Stimulated activated CD4-positive, alpha-beta T cell treated with anti-CD3 and anti-CD28 coated beads, TNF-alpha, amount 100 ng/mL, for 4 hours (primary cell): ENCODE data around the gene NPLOC4.
A peak's percentile ranks its signal among the peaks of the same experiment; 100 is the strongest.
"Not testable (repeated sequence)": the region's sequence is repeated elsewhere in the genome, so short reads cannot be mapped to it uniquely, and the experiment has no call there.

Experiments
- DNase-seq, 3 experiments: peaks; one replicate each; pipeline ENCODE4 v3.0.0-alpha.2; 2020; ENCODE audit warnings: low read depth in 3 of 3

NPLOC4 gene

DNA sequence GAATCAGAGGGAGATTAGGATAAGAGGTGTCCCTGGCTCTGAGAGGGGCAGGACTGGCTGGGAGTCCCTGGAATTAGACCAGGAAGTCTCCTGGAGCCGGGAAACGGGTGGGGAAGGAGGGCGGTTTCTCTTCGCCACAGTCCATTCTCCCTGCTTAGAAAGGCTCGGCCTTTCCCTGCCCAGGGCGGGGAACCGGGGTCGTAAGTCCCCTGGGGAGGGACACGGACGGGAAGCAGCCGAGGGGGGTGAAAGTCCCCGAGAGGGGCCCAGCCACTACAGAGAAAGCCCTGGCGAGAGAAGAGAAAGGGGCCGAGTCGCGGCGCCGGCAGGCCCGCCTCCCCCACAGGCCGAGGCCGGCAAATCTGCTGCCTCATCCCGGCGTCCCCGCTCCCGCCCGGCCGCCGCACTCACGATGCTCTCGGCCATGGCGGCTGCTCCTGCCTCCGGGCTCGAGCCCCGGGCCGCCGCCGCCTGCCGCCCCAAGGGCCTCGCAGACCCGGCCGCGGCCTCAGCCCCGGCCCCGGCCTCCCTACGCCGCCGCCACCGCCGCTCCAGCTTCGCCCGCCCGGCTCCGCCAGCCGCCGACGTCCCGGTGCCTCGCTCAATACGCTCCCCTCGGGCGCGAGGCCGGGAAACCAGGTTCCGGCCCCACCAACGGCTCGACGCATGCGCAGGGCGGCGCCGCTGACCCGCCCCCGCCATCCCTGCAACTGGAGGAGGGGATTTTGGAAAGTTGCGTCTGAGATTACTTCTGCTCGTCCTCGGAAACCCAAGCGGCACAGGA, at the start of gene NPLOC4, which contains the start of gene TSPAN10:
NPLOC4 (minus strand) TSS at position 608 of the 784 bp plus-strand sequence; CDS start at position 426, 182 bp downstream.
TSPAN10 (plus strand) TSS at position 692 of the 784 bp plus-strand sequence. CDS start 5,217 bp downstream, outside the sequence.
- peak; percentile 74 to 89 (median 76) for DNase-seq

DNA sequence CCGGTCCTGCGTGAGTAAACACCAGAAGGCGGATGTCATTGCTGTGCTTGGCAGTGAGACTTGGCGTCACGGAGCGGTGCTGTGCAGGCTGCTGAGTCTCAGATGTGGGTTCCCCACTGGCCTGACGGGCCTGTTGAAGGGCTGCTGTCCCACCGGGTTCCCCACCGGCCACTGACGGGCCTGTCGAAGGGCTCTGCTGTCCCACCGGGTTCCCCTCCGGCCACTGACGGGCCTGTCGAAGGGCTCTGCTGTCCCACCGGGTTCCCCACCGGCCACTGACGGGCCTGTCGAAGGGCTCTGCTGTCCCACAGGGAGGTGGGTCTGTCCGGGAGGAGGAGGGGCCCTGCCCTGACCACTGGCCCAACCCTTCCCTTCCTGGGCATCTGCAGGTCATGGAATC, 49.7 kb upstream of the NPLOC4 start:
- no peak for DNase-seq

DNA sequence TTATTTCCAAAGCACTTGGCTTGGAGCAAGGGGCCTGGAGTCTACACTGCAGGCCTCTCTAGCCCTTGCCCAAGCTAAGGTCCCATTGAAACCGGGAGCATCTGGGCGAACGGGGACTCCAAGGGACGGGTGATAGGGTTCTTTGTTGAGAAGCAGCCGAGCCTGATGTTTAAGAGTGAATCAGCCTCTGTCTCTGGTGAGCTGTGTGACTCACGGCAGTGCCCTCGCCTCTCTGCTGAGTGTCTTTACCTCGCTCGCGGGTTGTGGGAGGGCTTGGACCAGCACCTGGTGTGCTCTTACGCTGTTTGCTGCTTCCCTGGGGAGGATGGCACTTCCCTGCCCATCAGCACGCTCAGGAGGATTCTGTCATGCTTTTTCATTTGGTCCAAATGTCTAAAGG, 48.2 kb upstream of the NPLOC4 start:
- no peak for DNase-seq

DNA sequence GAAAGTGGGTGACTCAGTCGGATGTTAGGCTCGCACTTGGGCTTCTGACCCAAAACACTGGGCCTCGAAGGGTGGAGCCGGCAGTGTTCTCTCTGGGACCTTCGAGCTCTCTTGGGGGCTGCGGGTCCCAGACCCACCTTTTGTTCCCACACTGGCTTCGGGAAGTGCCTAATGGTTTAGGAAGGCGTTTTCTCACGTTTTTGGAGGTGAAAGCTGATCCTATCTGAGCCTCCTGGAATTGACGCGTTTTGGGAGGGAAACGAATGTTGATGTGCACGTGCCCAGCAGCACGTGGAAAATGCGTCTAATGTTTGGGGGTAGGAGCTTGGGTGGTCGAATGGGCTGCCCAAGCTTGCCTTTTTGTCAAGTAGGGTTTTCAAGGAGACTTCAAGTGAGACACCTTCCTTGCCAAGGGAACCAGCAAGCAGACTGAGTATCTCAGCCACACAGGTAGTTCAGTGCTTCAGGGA, 47.6 kb upstream of the NPLOC4 start:
- no peak for DNase-seq

GRCh38 chr17:81683584-81684441, 46.9 kb upstream of the NPLOC4 start, which contains the start of the genes ARL16 and HGS:
Gene ARL16 (minus strand): TSS chr17:81683797. CDS start chr17:81683753, 44 bp downstream.
Gene HGS (plus strand): TSS chr17:81684011. CDS start chr17:81684067, 56 bp downstream.
- peak; percentile 92 to 96 (median 95) for DNase-seq

DNA sequence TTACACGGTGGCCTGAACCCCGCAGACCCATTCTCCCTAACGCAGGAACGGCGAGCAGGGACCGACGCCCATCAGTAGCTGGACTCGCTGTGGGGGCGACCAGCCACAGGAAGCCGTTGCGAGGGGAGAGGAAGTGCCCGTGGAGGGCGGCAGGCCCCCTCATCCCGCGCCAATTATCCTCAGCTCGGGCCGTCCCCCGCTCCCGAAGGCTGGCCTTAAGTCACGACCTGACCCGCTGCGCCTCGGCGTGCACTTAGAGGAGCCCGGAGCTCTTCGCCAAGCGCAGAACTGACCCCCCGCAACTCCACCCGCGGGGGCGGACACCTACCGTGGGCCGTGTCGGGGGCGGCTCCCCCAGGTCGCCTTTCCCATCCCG, 46.3 kb upstream of the NPLOC4 start:
- no peak for DNase-seq

GRCh38 chr17:81682565-81683207, 45.8 kb upstream of the NPLOC4 start:
- no peak for DNase-seq

GRCh38 chr17:81681672-81682071, 44.8 kb upstream of the NPLOC4 start:
- no peak for DNase-seq

GRCh38 chr17:81680150-81680549, 43.2 kb upstream of the NPLOC4 start:
- no peak for DNase-seq

- DNase-seq = no peak
These were observed 40.0 kb upstream of the NPLOC4 start for GRCh38 chr17:81676906-81677305.

DNA sequence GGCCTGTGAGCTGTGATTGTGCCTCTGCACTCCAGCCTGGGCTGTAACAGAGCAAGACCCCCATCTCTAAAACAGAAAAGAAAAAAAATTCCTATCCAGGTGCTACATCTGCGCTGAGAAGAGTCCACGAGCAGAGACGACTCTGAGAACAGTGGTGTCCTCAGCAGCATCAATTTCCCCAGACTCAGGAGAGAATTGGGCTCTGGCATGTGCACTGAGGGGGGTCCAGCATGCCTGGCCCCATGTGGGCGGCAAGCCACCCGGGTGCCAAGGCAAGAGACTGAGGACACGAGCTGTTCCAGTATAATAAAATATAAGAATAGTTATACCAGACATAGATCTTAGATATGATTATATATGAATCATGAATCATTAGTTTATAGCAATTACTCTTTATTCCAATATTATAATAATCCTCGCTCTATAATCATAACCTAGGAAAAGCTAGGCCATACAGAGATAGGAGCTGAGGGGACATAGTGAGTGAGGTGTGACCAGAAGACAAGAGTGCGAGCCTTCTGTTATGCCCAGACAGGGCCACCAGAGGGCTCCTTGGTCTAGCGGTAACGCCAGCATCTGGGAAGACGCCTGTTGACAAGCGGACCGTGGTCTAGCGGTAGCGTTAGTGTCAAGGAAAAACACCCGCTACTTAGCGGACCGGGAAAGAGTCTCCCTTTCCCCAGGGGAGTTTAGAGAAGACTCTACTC, 38.8 kb upstream of the NPLOC4 start:
- not testable (repeated sequence) for DNase-seq

DNA sequence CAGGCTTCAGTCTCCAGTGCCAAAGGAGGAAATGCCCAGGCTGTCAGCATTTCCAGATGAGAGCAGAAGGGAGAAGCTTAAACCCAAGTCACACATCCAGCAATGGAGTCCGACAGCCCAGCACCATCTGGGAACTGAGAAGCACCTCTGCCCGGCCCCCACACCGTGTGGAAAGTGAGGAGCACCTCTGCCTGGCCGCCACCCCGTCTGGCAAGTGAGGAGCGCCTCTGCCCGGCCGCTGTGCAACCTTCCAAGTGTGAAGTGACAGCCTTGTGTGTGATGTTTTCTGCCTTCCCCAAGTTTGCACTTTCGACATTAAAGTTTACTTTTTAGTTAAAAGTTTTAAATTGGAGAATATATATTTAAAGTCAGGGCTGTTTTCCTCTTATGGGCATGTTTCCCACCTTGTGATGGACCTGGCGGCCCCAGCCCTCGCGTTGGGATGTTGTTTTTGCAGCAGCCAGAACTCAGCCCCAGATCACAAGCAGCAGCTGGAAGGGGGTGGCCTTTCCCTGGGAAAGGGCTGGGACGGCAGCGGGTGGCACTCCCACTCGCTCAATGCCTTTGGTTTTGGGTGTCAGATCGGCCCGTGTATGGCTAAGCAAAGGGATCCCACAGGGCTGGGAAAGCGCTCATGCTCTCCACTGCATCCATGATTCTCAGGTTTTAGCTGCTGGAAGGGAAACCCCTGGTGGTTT, 36.8 kb upstream of the NPLOC4 start:
- DNase-seq = no peak

DNA sequence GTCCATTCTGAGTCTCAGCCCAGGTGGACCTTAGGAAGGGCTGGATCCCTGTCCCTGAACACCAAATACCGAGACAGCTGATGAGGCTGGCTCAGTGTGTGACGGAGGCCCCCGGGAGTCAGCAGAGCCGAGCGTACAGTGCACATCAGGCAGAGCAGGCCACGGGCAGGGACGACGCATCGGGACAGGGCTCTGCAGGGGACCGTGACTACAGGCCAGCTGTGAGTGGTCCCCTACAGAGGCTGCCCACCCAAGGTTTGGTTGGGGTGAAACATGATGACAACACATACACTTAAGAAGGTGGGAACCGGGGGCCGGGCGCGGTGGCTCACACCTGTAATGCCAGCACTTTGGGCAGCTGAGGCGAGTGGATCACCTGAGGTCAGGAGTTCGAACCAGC, 36.0 kb upstream of the NPLOC4 start:
- DNase-seq = no peak

GRCh38 chr17:81672504-81672903, 35.6 kb upstream of the NPLOC4 start:
- no peak for DNase-seq

GRCh38 chr17:81667754-81668153, 30.8 kb upstream of the NPLOC4 start:
- no peak for DNase-seq

DNA sequence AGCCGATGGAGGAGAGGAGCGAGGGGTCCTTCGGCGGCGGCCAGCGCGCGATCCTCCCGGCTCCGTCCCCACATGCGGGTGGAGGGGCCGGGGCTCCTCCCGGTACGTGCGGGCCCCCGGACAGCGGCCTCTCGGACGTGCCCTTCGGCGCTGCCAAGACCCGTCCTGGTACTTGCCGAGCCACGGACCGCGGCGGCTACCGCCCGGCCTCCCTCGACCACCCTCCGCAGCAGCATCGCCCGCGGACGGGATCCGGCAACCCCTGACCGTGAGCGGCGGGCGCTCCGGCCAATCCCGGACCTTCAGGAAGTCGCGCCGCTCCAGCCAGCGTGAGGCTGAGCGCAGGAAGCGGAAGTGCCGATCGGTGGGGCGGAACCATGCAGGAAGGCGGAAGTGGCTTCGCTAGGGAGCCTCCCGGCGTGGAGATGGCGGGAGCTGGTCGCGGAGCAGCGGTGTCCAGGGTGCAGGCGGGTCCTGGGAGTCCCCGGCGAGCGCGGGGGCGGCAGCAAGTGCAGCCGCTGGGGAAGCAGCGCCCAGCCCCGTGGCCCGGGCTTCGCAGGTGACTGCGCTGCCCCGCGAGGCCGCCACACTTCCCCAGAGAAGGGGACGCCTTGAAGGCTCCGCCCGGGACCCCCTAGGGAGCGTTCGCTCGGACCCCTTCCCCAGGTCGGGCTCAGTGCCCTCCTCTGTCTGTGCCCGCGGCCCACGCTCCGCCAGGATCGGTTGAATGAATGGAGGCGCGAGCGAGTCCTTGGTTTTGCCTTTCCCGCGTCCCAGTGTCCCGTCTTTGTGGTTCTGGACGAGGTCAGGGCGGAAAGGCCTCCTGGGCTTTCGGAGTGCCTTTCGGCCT, 29.7 kb upstream of the NPLOC4 start, which contains the start of the genes CCDC137 and OXLD1:
CCDC137 (plus strand) TSS at position 396 of the 850 bp plus-strand sequence; CDS start at position 426, 30 bp downstream.
OXLD1 (minus strand) TSS at position 264 of the 850 bp plus-strand sequence; CDS start at position 236, 28 bp downstream.
- DNase-seq = peak; percentile 81 to 82 (median 82)

GRCh38 chr17:81666092-81666341, 29.1 kb upstream of the NPLOC4 start:
- peak in 1 of 3 experiments; percentile 22 for DNase-seq

- DNase-seq = peak; percentile 48 to 54 (median 53)
These were observed 28.5 kb upstream of the NPLOC4 start for GRCh38 chr17:81665205-81666091.
